ENCODE data around the gene SCYL1.
A peak's percentile ranks its signal among the peaks of the same experiment; 100 is the strongest.

The SCYL1 gene

DNA sequence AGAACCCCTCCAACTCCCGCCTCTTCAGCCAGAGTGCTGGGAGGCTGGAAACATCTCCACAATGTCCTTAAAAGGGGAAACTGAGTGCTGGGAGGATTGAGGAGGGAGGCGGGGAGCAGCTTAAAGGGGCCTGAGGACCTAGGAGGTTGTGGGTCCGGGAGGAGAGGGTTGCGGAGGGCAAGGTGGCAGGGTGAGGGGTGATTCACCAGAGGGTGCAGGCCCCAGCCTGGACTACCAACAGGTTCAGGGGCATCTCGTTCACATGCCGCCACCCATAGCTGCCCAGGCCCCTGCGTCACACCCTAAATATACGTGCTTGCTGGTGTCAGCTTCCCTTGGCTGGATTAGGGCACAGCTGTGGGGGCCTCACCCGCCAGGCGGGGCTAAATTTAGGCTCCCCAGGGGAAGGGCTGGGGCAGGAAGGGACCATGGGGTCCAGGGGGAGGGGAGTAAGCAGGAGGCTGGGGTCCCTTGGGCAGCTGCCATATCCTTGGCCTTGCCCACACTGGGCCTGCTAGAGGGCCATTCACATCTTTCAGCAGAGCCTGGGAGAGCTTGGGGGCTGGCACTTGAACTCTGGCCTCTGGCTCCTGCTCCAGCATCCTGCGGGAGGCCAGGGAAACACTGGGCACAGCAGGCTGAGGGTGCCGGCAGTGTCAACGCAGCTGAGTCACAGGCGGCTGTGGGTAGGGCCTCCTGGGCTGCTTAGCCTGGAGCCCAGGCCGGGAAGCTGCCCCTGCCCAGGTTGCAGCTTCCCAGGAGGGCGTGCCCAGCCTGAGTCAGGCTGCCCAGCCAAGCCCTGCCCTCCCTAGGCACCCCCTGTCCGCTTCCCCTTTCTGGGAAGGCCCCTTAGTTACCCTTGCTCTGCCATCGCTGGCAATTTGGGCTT lies 52.2 kb downstream of the SCYL1 start:
- Histone ChIP-seq H3K4me3 (ENCODE audit: low read depth, low read length) (peak overlapping the region; percentile 52; the same call in 1 of the 2 replicates), H3K27me3 (ENCODE audit: control insufficient read depth, insufficient read depth, low read length) (peaks cover 49% of the 10 kb centered on the region), H3K27ac (ENCODE audit: low read depth, low read length) (no peak overlapping the region), H3K9me3 (ENCODE audit: control insufficient read depth, insufficient read depth, low read depth, low read length) (no peaks in the 10 kb centered on the region), H3K9ac (ENCODE audit: low read length) (no peak overlapping the region), H3K36me3 (ENCODE audit: control insufficient read depth, insufficient read depth, low read length) (no peaks in the 10 kb centered on the region), H3K4me1 (ENCODE audit: control insufficient read depth, insufficient read depth, low read length) (peaks cover 22% of the 10 kb centered on the region)

DNA sequence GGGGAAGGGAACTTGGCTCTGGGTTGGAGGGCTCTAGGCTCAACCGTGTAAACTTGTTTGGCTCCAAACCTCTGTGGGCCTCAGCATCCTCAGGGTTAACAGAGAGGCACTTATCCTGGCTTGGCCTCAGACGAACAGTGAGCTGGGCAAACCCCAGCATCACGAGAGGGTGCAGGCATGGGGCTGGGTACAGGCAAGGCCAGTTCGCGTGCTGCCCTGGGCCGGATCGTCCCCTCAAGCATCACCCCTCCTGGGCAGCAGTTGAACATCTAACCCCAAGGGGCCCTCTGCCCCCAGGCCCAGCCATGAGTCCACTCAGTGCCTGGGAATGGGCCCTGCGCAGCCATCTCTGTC lies 52.9 kb downstream of the SCYL1 start:
- peaks cover 55% of the 10 kb centered on the region for H3K27me3 ChIP-seq (ENCODE audit: control insufficient read depth, insufficient read depth, low read length)
- H3K9me3 ChIP-seq (ENCODE audit: control insufficient read depth, insufficient read depth, low read depth, low read length), result no peaks in the 10 kb centered on the region
- no peak overlapping the region for H3K27ac ChIP-seq (ENCODE audit: low read depth, low read length)
- H3K36me3 ChIP-seq (ENCODE audit: control insufficient read depth, insufficient read depth, low read length), result no peaks in the 10 kb centered on the region
- H3K4me3 ChIP-seq (ENCODE audit: low read depth, low read length), result no peak overlapping the region
- peaks cover 22% of the 10 kb centered on the region for H3K4me1 ChIP-seq (ENCODE audit: control insufficient read depth, insufficient read depth, low read length)
- H3K9ac ChIP-seq (ENCODE audit: low read length), result no peak overlapping the region

DNA sequence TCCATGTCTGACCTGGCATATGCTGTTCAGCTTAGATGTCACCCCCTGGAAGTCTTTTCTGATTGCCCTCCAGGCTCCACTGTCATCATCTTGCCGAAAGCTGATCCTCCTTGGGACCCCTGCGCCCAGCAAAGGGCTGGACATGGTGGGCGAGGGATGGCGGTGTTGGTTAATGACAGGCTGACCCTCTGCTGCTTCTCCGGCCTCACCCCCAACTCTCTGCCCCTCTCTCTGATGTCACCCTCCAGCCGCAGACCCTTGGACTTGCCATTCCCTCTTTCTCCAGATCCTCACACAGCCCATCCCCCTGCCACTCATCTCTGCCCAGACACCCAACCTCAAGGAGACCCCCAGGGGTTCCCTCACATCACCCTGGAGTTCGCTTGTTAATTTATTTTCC lies 53.3 kb downstream of the SCYL1 start:
- Histone ChIP-seq H3K9me3 (ENCODE audit: control insufficient read depth, insufficient read depth, low read depth, low read length) (no peaks in the 10 kb centered on the region), H3K27ac (ENCODE audit: low read depth, low read length) (no peak overlapping the region), H3K27me3 (ENCODE audit: control insufficient read depth, insufficient read depth, low read length) (peaks cover 59% of the 10 kb centered on the region), H3K9ac (ENCODE audit: low read length) (no peak overlapping the region), H3K4me1 (ENCODE audit: control insufficient read depth, insufficient read depth, low read length) (peaks cover 19% of the 10 kb centered on the region), H3K4me3 (ENCODE audit: low read depth, low read length) (no peak overlapping the region), H3K36me3 (ENCODE audit: control insufficient read depth, insufficient read depth, low read length) (no peaks in the 10 kb centered on the region)

DNA sequence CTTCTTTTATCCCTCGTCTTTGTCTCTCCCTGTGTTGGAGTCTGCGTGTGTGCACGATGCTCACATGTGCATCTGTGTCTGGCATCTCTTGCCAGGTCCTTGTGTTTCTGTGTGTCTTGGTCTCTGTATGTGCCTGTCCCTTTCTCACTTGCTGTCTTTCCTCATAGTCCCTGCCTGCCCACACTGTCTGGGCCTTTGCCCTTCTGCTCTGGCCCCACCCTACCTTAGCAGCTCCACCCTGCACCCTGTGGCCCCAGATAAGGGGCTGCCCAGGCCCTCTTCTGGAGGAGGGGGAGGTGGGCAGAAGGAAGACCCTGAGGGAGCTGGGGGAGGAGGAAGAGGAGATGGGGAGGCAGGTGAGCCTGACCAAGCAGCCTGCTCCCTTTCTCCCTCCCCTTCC lies 53.8 kb downstream of the SCYL1 start:
- Histone ChIP-seq H3K4me3 (ENCODE audit: low read depth, low read length) (no peak overlapping the region), H3K27me3 (ENCODE audit: control insufficient read depth, insufficient read depth, low read length) (peaks cover 65% of the 10 kb centered on the region), H3K4me1 (ENCODE audit: control insufficient read depth, insufficient read depth, low read length) (peaks cover 15% of the 10 kb centered on the region), H3K9me3 (ENCODE audit: control insufficient read depth, insufficient read depth, low read depth, low read length) (no peaks in the 10 kb centered on the region), H3K27ac (ENCODE audit: low read depth, low read length) (no peak overlapping the region), H3K9ac (ENCODE audit: low read length) (no peak overlapping the region), H3K36me3 (ENCODE audit: control insufficient read depth, insufficient read depth, low read length) (no peaks in the 10 kb centered on the region)

DNA sequence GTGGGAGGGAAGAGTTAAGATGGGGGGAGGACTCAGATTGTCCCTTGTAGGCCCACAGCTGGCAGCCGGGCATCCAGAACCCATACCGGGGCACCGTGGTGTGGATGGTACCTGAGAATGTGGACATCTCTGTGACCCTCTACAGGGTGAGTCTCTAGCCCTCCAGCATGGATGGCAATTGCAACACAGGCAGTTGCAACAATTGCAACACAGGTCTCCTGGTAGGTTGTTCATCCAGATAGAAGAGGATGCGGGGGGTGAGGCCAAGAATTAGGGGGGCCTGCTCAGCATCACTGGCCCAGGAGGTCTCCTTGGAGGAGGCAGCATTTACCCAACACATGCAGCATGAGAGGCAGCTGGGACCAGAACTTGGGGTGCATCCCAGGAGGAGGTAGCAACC lies 54.4 kb downstream of the SCYL1 start:
- H3K9me3 ChIP-seq (ENCODE audit: control insufficient read depth, insufficient read depth, low read depth, low read length), result no peaks in the 10 kb centered on the region
- no peak overlapping the region for H3K9ac ChIP-seq (ENCODE audit: low read length)
- H3K27ac ChIP-seq (ENCODE audit: low read depth, low read length), result no peak overlapping the region
- H3K27me3 ChIP-seq (ENCODE audit: control insufficient read depth, insufficient read depth, low read length), result peaks cover 71% of the 10 kb centered on the region
- peaks cover 13% of the 10 kb centered on the region for H3K4me1 ChIP-seq (ENCODE audit: control insufficient read depth, insufficient read depth, low read length)
- no peaks in the 10 kb centered on the region for H3K36me3 ChIP-seq (ENCODE audit: control insufficient read depth, insufficient read depth, low read length)
- H3K4me3 ChIP-seq (ENCODE audit: low read depth, low read length), result no peak overlapping the region

DNA sequence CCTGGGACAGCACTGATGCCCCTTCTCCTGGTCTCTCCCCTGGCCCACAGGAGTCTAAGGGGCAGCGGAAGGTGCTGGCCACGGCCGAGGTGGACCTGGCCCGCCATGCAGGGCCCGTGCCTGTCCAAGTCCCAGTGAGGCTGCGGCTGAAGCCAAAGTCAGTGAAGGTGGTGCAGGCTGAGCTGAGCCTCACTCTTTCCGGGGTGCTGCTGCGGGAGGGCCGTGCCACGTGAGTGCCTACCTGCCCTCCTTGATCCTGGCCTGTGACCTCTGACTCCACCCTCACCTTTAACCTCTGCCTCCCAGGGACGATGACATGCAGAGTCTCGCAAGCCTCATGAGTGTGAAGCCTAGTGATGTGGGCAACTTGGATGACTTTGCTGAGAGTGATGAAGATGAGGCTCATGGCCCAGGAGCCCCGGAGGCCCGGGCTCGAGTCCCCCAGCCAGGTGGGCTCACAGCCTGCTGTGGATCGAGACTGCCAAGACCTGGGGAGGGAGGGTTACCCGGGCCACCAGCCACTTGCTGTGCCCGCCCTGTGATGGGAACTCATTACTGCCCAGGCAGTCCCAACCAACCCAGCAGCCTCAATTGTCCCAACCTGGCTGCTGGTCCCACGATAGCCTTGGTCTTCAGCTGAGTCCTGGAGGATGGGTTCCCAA lies 55.3 kb downstream of the SCYL1 start:
- H3K9ac ChIP-seq (ENCODE audit: low read length), result no peak overlapping the region
- no peak overlapping the region for H3K4me3 ChIP-seq (ENCODE audit: low read depth, low read length)
- H3K9me3 ChIP-seq (ENCODE audit: control insufficient read depth, insufficient read depth, low read depth, low read length), result no peaks in the 10 kb centered on the region
- H3K27me3 ChIP-seq (ENCODE audit: control insufficient read depth, insufficient read depth, low read length), result peaks cover 73% of the 10 kb centered on the region
- no peaks in the 10 kb centered on the region for H3K36me3 ChIP-seq (ENCODE audit: control insufficient read depth, insufficient read depth, low read length)
- peaks cover 6% of the 10 kb centered on the region; the same call in 1 of the 2 replicates for H3K4me1 ChIP-seq (ENCODE audit: control insufficient read depth, insufficient read depth, low read length)
- no peak overlapping the region for H3K27ac ChIP-seq (ENCODE audit: low read depth, low read length)

DNA sequence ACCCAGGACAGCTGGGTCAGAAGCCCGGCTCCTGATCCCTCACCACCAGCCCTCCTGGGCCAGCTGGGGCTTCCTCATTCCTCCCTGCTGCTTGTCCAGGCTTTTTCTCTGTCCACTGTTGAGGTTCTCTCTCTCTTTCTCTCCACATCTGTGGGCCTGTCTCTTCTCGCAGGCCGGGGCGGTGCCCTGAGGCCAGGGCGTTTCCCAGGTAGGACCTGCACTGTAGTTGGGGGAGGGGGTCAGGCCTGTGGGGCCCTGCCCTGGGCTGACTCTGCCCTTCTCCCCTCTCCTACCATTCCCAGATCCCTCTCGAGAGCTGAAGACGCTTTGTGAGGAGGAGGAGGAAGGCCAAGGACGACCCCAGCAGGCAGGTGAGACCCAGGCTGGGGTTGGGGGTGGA lies 55.9 kb downstream of the SCYL1 start:
- Histone ChIP-seq H3K27me3 (ENCODE audit: control insufficient read depth, insufficient read depth, low read length) (peaks cover 74% of the 10 kb centered on the region), H3K4me1 (ENCODE audit: control insufficient read depth, insufficient read depth, low read length) (peaks cover 5% of the 10 kb centered on the region; the same call in 1 of the 2 replicates), H3K27ac (ENCODE audit: low read depth, low read length) (no peak overlapping the region), H3K9ac (ENCODE audit: low read length) (no peak overlapping the region), H3K36me3 (ENCODE audit: control insufficient read depth, insufficient read depth, low read length) (no peaks in the 10 kb centered on the region), H3K4me3 (ENCODE audit: low read depth, low read length) (no peak overlapping the region), H3K9me3 (ENCODE audit: control insufficient read depth, insufficient read depth, low read depth, low read length) (no peaks in the 10 kb centered on the region)

DNA sequence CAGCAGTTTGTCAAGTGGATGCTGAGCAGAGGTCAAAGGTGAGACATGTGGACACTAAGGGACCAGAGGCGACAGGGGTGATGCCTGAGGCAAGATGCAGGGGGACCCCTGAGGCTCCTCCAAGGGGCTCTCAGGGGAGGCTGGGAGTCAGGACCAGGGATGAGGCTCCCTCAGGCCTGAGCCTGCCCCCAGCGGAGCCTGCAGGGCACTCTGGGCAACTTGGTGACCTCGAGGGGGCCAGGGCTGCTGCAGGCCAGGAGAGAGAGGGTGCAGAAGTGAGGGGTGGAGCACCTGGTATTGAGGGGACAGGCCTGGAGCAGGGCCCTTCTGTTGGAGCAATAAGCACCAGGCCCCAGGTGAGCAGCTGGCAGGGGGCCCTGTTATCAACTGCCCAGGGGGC lies 57.0 kb downstream of the SCYL1 start:
- H3K4me3 ChIP-seq (ENCODE audit: low read depth, low read length), result no peak overlapping the region
- H3K27me3 ChIP-seq (ENCODE audit: control insufficient read depth, insufficient read depth, low read length), result peaks cover 74% of the 10 kb centered on the region
- H3K9ac ChIP-seq (ENCODE audit: low read length), result no peak overlapping the region
- H3K4me1 ChIP-seq (ENCODE audit: control insufficient read depth, insufficient read depth, low read length), result peaks cover 3% of the 10 kb centered on the region; the same call in 1 of the 2 replicates
- H3K9me3 ChIP-seq (ENCODE audit: control insufficient read depth, insufficient read depth, low read depth, low read length), result no peaks in the 10 kb centered on the region
- H3K36me3 ChIP-seq (ENCODE audit: control insufficient read depth, insufficient read depth, low read length), result no peaks in the 10 kb centered on the region
- no peak overlapping the region for H3K27ac ChIP-seq (ENCODE audit: low read depth, low read length)

DNA sequence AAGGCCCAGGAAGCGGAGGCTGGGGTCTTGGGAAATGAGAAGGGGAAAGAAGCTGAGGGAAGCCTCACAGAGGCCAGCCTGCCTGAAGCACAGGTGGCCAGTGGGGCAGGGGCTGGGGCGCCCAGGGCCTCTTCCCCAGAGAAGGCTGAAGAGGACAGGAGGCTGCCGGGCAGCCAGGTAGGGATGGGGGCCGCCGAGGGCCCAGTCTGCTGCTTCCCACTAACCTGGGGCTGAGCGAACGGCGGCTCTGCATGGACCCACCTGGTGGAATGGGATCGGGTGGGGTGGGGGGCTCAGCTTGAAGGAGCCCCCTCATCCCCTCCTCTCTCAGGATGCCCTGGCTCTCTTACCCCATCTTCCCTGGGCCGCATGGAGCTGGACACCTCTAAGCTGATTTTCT lies 58.7 kb downstream of the SCYL1 start:
- peaks cover 63% of the 10 kb centered on the region for H3K27me3 ChIP-seq (ENCODE audit: control insufficient read depth, insufficient read depth, low read length)
- no peaks in the 10 kb centered on the region for H3K36me3 ChIP-seq (ENCODE audit: control insufficient read depth, insufficient read depth, low read length)
- H3K4me1 ChIP-seq (ENCODE audit: control insufficient read depth, insufficient read depth, low read length), result peaks cover 12% of the 10 kb centered on the region; the same call in 1 of the 2 replicates

DNA sequence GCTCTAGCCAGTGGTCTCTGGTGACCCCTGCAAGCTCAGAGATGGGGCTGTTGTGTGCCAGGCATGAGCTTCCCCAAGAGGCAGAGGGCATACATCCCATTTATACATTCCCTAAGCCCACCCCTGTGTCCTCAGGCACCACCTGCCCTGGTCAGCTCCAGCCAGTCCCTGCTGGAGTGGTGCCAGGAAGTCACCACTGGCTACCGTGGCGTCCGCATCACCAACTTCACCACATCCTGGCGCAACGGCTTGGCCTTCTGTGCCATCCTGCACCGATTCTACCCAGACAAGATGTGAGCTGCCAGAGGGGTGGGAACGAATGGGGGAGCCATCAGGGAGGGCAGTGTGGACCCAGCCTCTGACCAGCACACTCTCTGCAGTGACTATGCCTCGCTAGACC lies 59.2 kb downstream of the SCYL1 start:
- H3K36me3 ChIP-seq (ENCODE audit: control insufficient read depth, insufficient read depth, low read length), result no peaks in the 10 kb centered on the region

More for the DNA sequence above, 58.7 kb downstream of the SCYL1 start:
- Histone ChIP-seq H3K9ac (ENCODE audit: low read length) (no peak overlapping the region), H3K9me3 (ENCODE audit: control insufficient read depth, insufficient read depth, low read depth, low read length) (no peaks in the 10 kb centered on the region), H3K4me3 (ENCODE audit: low read depth, low read length) (no peak overlapping the region), H3K27ac (ENCODE audit: low read depth, low read length) (no peak overlapping the region)

DNA sequence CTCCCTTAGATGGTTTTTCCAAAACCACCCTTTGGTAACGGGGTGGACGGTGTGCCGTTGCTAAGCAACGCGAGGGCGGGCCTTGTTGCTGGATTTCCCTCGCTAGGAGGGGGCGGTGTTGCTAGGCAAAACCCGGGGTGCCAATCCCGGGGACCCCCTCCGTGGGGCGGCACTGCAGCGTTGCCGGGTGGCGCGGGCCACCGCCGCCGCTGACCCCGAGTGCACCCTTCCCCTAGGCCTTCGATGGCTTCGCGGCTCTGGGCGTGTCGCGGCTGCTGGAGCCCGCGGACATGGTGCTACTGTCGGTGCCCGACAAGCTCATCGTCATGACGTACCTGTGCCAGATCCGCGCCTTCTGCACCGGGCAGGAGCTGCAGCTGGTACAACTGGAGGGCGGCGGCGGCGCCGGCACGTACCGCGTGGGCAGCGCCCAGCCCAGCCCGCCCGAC lies 59.9 kb downstream of the SCYL1 start:
- no peaks in the 10 kb centered on the region for H3K9me3 ChIP-seq (ENCODE audit: control insufficient read depth, insufficient read depth, low read depth, low read length)
- no peaks in the 10 kb centered on the region for H3K36me3 ChIP-seq (ENCODE audit: control insufficient read depth, insufficient read depth, low read length)
- peak overlapping the region; percentile 56 for H3K4me3 ChIP-seq (ENCODE audit: low read depth, low read length)
- no peak overlapping the region for H3K9ac ChIP-seq (ENCODE audit: low read length)
- H3K27me3 ChIP-seq (ENCODE audit: control insufficient read depth, insufficient read depth, low read length), result peaks cover 59% of the 10 kb centered on the region
- H3K4me1 ChIP-seq (ENCODE audit: control insufficient read depth, insufficient read depth, low read length), result peaks cover 12% of the 10 kb centered on the region; the same call in 1 of the 2 replicates
- H3K27ac ChIP-seq (ENCODE audit: low read depth, low read length), result no peak overlapping the region

More for the DNA sequence above, 59.2 kb downstream of the SCYL1 start:
- H3K27ac ChIP-seq (ENCODE audit: low read depth, low read length), result no peak overlapping the region
- peaks cover 12% of the 10 kb centered on the region; the same call in 1 of the 2 replicates for H3K4me1 ChIP-seq (ENCODE audit: control insufficient read depth, insufficient read depth, low read length)
- no peak overlapping the region for H3K9ac ChIP-seq (ENCODE audit: low read length)
- peaks cover 59% of the 10 kb centered on the region for H3K27me3 ChIP-seq (ENCODE audit: control insufficient read depth, insufficient read depth, low read length)
- H3K9me3 ChIP-seq (ENCODE audit: control insufficient read depth, insufficient read depth, low read depth, low read length), result no peaks in the 10 kb centered on the region
- no peak overlapping the region for H3K4me3 ChIP-seq (ENCODE audit: low read depth, low read length)
